ENCODE measurements around the gene ZDHHC14.

ZDHHC14 gene

GRCh38 chr6:157608221-157609075 lies 227.5 kb downstream of the ZDHHC14 start:
- H3K27ac ChIP-seq (ENCODE audit: low read depth, low read length): no peak overlapping the region
- H4K20me1 ChIP-seq (ENCODE audit: low read depth, low read length): no peaks in the 10 kb centered on the region
- H3F3A ChIP-seq (ENCODE audit: insufficient read depth): no peaks in the 10 kb centered on the region
- no peak overlapping the region for H2AFZ ChIP-seq (ENCODE audit: low read depth, low read length, severe bottlenecking)
- H3K4me3 ChIP-seq (ENCODE audit: insufficient read depth, low read length, poor library complexity, severe bottlenecking): no peak overlapping the region
- H3K36me3 ChIP-seq (ENCODE audit: low read length): no peaks in the 10 kb centered on the region
- H3K9me3 ChIP-seq (ENCODE audit: insufficient read depth, low read length): no peaks in the 10 kb centered on the region
- no peaks in the 10 kb centered on the region for H3K79me2 ChIP-seq (ENCODE audit: insufficient read depth, low read length)
- H3K9ac ChIP-seq (ENCODE audit: low read length): no peak overlapping the region
- H3K27me3 ChIP-seq (ENCODE audit: low read length): no peaks in the 10 kb centered on the region
- no peaks in the 10 kb centered on the region for H3K9me2 ChIP-seq (replicated peaks; ENCODE audit: insufficient read depth, low read length)
- TF ChIP-seq CTCF (IDR thresholded peaks at IDR 0.05; ENCODE audit: insufficient read depth, low read length, poor library complexity, severe bottlenecking) (no peak), EZH2phosphoT487 (conservative IDR thresholded peaks at IDR 0.05; ENCODE audit: low read length) (no peak)
- H3K4me2 ChIP-seq (ENCODE audit: low read depth, low read length, poor library complexity, severe bottlenecking): no peak overlapping the region

GRCh38 chr6:157609117-157609516 lies 228.1 kb downstream of the ZDHHC14 start:
- Histone ChIP-seq H3K79me2 (ENCODE audit: insufficient read depth, low read length) (no peaks in the 10 kb centered on the region), H3K27me3 (ENCODE audit: low read length) (no peaks in the 10 kb centered on the region), H4K20me1 (ENCODE audit: low read depth, low read length) (no peaks in the 10 kb centered on the region), H3K36me3 (ENCODE audit: low read length) (no peaks in the 10 kb centered on the region), H3K27ac (ENCODE audit: low read depth, low read length) (no peak overlapping the region), H3F3A (ENCODE audit: insufficient read depth) (no peaks in the 10 kb centered on the region), H3K9me3 (ENCODE audit: insufficient read depth, low read length) (no peaks in the 10 kb centered on the region), H2AFZ (ENCODE audit: low read depth, low read length, severe bottlenecking) (no peak overlapping the region), H3K9me2 (replicated peaks; ENCODE audit: insufficient read depth, low read length) (no peaks in the 10 kb centered on the region), H3K4me2 (ENCODE audit: low read depth, low read length, poor library complexity, severe bottlenecking) (no peak overlapping the region), H3K4me3 (ENCODE audit: insufficient read depth, low read length, poor library complexity, severe bottlenecking) (no peak overlapping the region), H3K9ac (ENCODE audit: low read length) (no peak overlapping the region)
- TF ChIP-seq EZH2phosphoT487 (conservative IDR thresholded peaks at IDR 0.05; ENCODE audit: low read length) (no peak), CTCF (IDR thresholded peaks at IDR 0.05; ENCODE audit: insufficient read depth, low read length, poor library complexity, severe bottlenecking) (no peak)

GRCh38 chr6:157609556-157609955 lies 228.6 kb downstream of the ZDHHC14 start:
- Histone ChIP-seq H3K27me3 (ENCODE audit: low read length) (no peaks in the 10 kb centered on the region), H3K4me3 (ENCODE audit: insufficient read depth, low read length, poor library complexity, severe bottlenecking) (no peak overlapping the region), H3K36me3 (ENCODE audit: low read length) (no peaks in the 10 kb centered on the region), H2AFZ (ENCODE audit: low read depth, low read length, severe bottlenecking) (no peak overlapping the region), H3F3A (ENCODE audit: insufficient read depth) (no peaks in the 10 kb centered on the region), H3K79me2 (ENCODE audit: insufficient read depth, low read length) (no peaks in the 10 kb centered on the region), H4K20me1 (ENCODE audit: low read depth, low read length) (no peaks in the 10 kb centered on the region), H3K27ac (ENCODE audit: low read depth, low read length) (no peak overlapping the region), H3K4me2 (ENCODE audit: low read depth, low read length, poor library complexity, severe bottlenecking) (no peak overlapping the region), H3K9me3 (ENCODE audit: insufficient read depth, low read length) (no peaks in the 10 kb centered on the region), H3K9ac (ENCODE audit: low read length) (no peak overlapping the region), H3K9me2 (replicated peaks; ENCODE audit: insufficient read depth, low read length) (no peaks in the 10 kb centered on the region)
- TF ChIP-seq CTCF (IDR thresholded peaks at IDR 0.05; ENCODE audit: insufficient read depth, low read length, poor library complexity, severe bottlenecking): no peak
- TF ChIP-seq EZH2phosphoT487 (conservative IDR thresholded peaks at IDR 0.05; ENCODE audit: low read length): no peak
